ENCODE measurements around the gene ACTRT2.

The ACTRT2 gene

DNA sequence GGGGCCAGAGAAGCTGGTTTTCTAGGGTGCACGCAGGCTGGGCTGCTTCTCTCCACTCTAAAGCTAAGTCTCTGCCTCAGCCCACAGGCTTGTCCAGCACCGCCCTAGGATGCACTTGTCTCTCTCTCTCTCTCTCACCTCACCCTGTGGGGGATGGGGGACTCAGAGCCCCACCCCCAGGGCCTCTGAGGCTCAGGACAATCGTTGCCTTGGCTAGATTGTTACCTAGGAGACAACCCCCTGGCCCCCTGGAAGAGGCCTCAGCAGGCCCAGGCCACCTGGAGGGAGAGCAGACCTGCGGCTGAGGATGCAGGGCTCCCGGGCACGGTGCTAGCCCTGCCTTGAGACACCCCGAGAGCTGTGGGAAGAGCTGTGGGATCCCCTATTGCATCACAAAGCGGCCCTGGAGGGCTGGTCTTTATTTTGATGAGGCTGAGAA is at the start of gene ACTRT2:
Gene ACTRT2, plus strand, starts transcription at position 235 of the 439 bp plus-strand sequence. CDS start 220 bp downstream, outside the sequence.
- no peak for DNase-seq

DNA sequence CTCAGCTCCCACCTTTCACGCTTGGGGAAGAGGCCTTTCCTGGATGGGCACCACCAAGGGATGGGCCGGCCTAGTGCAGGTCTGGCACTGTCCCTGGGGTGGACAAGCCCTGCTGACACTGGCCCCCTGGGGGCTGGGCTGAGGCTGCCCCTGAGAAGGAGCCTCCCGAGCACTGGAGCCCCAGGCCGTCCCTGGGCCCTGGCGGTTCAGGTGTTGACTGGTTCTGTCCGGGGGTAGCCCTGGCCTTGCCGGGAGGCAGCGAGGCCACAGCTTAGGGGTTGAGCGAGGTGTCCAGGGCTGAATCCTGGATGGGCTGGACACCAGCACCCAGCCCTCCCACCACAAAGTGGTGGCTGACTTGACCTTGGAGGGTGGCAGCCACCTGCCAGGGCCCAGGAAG is 49.7 kb upstream of the ACTRT2 start:
- DNase-seq, result no peak

DNA sequence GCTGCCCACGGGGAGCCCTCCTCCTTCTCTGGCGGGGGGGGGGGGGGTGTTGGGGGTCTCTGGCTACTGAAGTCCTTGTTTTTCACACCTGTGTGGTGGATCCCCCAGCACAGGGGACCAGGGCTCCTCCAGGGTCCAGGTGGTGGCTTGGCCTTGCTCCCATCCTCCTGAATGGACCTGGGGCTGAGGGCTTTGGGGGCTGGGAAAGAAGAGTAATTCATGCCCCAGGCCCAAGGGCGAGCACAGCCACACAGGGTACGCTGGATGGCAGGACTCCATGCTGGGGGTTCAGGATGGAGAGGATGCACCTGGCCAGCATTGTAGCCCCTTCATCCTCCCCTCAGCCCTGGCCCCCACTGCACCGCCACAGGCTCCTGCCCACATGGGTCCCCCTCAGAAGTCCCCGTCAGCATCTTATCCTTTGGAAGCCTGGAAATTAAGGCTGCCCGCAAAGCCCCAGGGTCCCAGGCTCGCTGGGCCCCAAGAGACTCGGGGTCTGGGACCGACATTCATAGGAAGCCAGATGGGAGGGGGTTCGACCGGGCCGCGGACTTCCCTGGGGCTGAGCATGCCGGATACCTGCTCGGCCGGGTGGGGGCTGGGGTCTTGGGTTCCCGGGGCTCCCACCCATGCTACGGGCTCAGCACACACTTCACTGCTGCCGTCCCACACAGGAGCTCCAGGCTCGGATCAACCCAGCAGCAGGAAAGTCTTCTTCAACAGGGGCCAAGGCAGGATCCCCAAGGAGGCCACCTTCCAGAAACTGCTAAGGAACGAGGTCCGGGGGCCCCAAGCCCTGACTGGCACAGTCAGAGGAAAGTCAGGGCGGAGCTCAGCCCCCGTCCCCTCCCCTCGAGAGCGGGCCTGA is 49.0 kb upstream of the ACTRT2 start:
- DNase-seq, result no peak

DNA sequence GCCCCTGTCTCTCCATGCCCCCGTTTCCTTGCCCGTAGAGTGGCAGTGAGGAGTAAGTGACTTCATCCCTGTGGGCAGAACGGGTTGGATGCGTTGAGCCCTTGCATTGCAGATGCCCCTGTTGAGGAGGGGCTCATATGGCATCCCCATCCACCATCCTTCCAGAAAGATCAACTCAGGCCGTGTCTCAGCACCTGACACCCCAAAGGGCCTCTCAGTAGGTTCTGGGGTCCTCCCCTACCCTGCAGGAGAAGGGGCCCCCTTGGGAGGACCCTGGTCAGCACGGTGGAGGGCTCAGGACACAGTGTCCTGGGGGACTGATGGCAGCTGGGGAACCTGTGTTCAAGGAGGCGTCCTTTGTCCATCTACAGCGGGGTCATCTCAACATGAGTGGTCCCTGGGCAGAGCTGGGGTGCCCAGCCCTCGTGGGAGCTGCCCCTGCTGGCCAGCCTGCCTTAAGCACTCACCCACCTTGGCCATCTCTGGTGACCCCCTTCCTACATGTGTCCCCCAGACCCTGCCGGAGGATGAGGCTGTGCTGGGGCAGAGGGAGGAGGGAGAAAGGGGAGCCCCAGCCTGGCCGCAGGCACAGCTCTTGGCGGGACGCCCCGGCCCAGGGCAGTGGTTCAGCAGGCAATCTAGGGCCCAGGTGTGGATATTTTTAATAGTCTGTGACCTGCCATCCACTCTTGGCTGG is 48.2 kb upstream of the ACTRT2 start:
- no peak for DNase-seq

DNA sequence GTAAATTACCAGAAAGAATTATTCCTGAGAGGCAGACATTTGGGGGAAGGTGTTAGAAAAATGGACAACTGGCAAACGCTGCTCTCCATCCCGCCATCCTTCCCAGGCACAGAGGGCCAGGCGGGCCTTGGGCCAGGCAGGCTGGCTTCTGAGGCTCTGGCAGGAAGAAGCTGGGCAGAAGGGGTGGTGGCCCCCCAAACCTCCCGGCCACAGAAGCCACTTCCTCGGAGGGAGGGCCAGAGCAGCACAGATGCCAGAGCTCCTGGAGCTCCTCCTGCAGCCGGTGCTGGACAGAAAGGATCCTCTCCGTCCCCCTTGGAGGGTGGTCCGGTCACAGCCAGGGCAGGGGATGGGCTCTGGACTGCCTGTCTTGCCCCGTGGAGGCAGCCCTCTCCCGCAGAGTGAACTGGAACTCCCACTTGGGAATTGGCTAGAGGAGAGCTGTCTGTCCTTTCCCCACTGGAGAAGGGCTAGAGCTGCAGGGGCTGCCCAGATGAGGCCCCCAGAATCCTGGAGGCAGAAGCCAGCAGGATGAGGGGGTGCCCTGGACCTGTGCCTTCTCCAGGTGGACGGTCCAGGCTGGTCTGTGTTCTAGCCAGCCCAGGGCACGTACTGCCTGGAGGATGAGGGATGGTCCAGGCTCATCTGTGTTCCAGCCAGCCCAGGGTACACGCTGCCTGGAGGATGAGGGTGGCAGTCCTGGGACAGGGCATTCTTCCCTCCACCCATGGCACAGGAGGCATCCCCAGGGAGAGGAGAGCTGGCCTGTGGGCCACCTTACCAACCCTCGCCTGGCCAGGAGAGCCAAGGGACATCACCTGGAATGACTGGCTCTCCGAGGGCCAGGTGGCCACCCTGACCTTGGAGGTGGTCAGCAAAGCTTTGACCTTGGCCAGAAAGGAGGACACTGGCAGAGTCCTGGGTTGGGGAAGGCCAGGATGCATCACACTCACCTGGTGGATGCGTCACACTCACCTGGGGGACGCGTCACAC is 47.4 kb upstream of the ACTRT2 start:
- DNase-seq, result no peak

DNA sequence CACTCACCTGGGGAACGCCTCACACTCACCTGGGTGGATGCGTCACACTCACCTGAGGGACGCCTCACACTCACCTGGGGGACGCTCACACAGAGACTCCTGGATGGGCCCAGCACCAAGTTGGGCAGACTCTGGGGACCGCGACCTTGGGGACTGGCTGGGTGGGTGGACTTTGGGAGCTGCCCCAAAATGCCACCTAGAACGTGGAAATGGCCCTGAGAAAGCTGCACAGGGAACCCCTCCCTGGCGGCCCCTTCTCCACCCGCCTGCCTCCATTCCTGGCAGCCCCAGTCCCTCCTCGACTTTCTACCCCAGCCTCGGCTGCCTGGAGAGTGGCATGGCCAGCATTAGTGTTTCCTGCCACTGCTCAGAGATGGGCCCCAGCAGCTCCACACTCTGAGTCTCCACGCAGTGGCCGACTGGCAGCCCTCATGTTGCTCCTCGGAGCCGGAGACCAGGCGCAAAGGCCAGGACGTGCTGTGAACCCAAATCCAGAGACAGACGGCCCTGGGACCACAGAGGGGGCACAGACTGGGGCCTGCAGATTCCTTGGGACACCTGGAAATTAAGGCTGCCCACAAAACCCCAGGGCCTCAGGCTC is 46.5 kb upstream of the ACTRT2 start:
- no peak for DNase-seq

DNA sequence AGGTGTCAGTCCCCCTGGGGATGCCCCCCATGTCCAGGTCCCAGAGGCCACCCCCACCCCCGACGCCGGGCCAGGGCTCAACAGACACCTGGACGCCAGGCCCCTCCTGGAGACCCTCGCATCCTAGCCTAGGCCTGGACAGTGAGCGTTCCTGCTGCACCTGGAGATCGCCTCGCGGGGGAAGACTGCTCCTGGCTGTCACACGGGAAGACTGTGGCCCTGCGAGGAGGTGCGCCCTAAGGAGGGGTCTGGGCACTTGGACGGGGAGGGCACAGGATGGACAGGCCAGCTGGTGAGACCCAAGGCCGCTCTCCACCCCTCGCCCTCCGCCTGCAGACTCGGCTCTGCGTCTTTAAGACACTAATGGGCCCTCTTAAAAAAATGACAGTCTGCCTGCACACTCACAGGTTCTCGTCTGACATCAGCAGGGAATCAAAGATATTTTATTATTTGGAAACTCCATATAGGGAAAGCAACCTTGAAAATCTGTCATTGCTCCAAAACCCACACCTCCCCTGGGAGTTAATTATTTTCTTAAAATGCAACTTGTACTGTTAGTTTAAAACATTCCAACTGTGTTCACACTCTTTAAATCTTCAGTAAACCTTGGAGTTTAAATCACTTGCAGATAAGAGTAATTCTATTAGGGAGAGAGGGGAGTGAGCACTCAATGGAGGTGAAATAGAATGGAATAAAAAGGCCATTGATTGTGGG is 45.6 kb upstream of the ACTRT2 start:
- DNase-seq, result no peak

DNA sequence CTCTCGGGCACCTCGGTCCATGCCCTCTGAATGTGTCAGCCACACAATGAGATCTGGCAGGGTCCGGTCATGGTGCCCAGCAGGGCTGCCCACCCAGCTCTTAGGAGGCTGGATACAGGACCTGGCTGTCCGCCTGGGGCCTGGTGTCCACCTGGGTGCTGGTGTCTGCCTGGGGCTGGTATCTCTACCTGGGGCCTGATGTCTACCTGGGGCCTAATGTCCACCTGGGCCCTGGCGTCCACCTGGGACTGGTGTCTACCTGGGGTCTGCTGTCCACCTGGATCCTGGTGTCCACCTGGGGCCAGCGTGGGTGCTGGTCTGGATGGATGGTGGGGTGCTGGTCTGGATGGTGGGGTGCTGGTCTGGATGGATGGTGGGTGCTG is 45.1 kb upstream of the ACTRT2 start:
- no peak for DNase-seq

DNA sequence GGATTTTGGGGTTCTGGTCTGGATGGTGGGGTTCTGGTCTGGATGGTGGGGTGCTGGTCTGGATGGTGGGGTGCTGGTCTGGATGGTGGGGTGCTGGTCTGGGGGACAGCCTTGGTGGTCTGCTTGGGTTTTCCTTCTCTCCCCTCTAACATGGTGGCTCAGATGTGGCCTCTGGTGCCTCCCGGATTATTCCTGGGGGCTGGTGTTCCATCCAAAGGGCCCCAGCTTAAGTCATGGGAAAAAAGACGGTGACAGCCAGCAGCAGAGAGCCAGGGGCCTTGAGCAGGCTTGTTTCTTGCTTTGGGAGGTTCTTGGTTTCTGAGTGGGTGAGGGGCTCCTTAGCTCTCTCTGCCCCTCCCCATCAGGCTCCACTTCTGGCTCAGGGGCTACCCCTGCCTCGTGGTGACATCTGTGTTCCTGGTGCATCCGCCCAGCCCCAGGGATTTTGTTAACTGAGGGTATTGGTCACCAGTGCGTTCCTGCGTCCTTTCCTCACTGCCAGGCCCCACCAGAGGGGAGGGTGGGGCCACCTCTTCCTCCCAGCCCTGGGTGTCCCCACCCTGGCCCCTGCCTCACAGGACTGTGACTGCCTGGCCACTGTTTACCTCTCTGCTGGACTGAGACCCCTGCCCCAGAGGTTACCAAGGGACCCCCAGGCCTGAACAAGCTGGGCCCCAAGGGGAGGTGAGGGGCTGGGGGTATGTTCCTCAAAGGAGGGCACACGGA is 43.2 kb upstream of the ACTRT2 start:
- DNase-seq, result no peak

DNA sequence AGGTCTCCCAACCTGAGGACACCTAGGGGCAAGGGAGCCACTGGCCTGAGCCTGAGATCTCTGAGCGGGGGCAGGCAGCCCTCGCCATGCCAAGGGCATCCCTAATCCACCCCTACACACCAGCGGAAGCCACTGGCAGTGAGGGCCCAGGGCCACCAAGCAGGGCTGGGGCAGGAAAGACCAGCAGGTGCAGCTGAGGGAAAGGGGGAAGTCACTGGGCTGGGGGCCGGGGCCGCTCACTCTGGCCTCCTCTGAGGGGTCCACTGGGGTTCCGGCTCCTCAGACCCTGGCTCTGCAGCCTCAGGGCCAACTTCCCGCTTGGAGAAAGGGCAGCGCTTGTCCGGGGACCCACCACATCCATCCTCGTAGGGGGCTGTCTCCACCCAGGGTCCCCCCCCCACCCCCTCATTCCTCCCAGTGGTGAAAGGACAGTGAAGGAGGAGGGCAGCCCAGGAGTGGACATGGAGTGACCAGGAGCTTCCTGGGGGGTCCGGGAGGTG is 42.5 kb upstream of the ACTRT2 start:
- DNase-seq, result no peak

DNA sequence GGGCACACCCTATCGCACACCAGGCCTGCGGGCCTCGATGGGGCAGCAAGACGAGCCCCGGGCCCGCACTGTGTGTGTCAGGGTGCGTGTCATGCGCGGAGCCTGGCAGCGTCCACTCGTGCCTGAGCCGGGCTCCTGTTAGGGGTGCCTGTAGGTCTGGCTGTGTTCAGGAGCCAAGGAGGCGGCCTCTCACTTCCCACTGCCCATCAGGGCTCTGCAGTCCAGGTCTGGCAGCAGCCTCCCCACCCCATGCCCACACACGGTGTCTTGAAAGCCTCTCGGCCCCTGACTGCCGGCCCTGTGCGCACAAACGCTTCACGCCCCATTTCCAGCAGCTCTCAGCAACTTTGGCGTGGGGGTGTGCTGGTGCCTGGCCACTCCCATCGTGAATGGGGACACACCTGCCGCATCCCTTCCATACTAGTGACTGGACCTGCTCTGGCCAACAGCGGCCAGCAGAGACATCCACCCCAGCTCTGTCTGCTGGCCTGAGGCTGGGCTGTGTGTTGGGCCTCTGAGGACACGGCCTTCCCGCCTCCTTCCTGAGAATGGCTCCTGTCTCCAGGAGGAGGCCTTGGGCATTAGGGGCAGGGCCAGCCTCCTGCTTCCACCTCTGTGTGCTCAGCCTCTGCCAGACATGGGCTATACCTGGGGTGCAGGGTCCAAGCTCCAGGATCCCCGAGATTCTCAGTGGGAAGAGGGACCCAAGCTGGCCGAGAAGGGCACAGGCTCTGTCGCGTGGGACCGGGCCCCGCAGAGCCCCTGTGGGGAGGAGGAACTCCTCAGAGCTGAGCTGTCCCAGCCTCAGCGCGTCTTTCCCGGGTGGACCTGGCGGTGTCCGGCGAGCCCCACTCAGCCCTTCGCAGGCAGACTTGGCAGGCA is 41.8 kb upstream of the ACTRT2 start:
- DNase-seq, result no peak

DNA sequence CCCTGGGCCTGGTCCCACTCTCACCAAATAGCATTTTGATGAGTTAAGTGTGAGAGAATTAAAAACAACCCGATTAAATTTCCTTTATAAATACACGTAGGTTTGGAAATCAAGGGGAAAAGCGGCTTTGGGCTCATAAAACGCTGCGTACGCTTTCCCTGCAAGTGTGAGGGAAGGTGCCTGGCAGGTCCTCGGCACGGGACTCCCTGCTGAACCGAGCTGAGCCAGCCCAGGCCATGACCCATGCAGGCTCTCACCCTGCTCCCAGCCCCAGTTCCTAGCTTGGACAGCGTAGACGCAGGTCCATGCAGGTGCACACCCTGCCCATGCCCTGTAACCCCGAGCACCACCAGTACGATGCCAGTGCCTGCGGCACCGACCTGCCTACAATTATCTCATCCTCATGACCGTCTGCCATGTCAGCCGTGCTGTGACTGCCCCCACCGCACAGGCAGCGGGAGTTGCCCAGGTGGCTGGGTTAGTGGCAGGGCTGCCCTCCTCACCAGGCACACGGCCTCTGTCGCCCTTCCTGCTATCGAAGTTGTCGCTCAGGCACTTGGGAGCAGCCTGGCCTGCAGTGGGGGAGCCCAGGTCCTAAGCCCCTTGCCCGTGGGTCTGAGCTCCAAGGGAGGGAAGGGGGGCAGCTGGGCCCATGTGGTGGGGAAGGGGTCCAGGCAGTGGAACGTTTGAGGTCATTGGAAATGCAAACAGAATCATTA is 41.0 kb upstream of the ACTRT2 start:
- DNase-seq, result no peak

DNA sequence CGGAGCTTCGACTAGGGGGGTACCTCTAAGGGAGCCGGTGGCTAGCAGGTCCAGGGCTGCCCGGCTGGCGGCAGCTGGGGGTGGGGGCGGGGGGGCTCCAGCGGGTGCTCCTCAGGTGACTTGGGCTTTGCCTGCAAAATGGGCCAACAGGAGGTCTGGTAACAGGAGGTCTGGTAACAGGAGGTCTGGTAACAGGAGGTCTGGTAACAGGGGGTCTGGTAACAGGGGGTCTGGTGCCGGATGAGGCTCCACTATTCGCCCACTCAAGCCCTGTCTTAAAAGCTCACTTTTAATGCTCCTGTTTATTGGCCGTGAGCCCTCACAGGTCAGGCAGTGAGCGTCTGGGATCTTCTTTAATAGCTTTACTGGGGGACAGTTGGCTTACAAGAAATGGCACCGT is 40.4 kb upstream of the ACTRT2 start:
- DNase-seq, result no peak

DNA sequence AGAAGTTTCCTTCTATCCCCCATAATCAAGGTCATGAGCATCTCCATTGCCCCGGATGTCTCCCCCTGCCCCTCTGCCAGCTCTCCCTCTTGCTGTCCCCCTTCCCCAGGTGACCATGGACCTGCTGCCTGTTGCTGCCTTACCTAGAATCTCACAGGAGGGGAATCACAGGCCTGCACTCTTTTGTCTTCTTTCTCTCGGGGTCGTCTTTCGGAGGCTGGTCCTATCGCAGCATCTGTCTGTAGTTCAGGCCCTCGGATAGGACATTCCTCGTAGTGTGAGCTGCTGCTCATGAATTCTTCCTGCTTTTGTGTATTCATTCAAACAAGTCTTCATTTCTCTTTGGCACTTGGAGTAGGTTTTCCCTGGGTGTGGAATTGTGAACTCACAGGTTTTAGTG is 39.9 kb upstream of the ACTRT2 start:
- DNase-seq, result no peak

DNA sequence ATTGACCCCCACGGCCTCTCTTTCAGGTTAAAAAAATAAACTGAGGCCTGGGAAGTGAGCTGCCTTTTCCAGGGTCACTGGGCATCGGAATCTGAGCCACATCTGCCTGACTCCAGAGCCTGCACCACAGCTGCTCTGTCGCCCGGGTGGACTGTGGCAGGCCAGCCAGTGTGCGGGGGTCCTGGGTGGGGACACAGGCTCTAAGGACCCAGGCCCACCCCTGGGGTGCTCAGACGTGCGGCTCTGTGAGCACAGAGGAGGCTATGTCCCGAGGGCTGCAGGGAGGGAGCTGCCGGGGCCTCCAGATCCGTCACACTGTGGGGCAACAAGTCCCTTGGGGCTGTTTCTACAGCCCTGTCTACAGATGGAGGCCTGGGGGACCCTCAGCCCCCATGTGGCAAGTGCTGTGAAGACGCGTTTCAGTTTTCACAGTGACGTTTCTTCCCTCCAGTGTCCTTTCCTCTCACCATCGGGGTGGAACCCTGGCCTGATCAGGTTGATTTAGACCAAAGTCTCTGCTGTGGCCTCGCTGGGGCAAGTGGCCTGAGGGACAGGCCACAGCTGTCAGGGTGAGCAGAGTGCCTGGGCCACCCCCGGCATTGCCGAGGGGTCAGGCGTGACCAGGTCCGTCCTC is 39.2 kb upstream of the ACTRT2 start:
- no peak for DNase-seq

DNA sequence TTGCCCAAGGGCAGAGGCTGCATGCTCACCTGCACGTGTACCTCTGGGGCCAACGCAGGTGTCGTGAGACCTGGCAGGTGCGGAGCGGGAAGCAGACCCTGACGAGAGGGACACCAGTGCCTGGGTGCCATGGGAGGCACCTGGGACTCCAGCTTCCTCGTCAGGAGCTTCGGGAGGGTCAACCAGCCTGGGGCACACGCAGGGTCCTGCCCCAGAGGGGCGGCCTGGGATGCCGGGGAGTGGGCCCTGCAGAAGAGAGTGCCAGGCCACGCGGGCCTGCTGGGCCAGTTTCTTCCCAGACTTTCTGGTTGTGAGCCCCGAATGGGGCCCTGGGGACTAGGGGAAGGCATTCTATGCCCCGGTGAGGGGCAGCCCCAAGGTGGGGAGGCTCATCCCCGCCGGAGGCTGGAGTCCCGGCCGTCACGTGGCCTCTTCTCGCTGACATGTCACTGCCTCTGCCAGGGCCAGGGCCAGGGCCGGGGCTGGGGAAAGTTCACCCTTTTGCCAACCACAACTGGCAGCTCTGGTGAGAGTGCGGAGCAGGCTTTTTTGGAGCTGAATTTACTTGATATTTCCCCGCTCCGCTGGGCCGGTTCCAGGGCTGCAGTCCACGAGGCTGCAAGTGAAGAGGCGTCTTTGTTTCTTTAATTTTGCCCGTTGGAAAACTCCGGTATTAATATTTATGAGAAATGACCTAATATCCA is 38.5 kb upstream of the ACTRT2 start:
- DNase-seq, result no peak

DNA sequence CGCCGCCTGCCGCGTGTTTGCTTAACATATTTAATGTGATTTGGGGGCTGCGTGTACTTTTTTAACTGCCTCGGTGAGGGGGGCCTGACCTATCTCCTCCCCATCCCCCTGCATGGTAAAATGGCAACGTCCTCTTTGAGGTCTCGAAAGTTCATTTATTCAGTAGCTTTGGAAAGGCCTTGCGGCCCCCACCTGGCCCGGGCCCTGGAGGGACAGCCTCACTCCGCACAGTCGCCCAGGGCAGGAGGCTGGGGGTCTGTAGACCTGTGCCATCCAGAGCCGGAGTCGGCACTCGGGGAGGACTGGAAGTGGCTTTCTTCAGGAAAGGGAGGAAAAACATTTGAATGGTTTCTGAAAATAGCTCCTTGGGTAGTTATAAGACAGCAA is 38.0 kb upstream of the ACTRT2 start:
- no peak for DNase-seq

DNA sequence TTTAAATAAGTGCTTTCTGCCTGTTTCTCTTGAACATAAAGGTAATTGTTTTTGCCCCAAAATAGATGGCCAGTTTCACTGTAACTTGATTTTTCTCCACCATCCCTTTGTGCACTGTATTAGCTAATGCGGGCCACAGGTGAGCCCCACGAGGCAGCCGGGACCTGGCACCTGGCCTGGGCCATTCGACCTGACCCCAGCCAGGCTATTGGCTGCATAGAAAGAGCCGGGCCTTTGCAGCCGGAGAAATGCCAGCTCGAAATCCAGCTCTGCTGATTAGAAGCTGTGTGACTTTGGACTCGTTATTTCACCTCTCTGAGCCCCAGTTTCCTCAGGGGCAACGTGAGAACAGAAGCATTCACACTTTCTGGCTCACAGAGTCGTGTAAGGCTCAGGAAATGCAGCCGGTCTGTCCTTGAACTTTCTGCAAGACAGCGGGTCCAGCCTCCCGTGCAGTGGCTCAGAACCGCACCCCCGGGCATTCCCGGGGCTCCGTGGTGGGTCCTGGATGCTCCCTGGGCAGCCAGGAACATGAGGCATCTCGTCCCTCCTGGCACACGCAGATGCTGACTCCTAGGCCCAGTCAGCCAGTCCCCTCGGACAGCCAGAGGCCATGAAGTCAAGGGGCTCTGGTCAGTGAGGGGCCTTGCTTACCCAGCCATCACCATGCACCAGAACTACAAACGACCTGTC is 37.4 kb upstream of the ACTRT2 start:
- no peak for DNase-seq
